Fibroblast of lung (primary cell): ENCODE data around the gene PLCH2. TPM values are rescaled to one million over a fixed set of nuclear protein-coding genes. Genes with fewer than 3 reads are reported as not detected.

ENCODE experiments used
- DNase-seq, 2 donors: peaks; one replicate each; pipeline versions ENCODE4 v3.0.0 to v3.0.0-alpha.2; 2010; ENCODE audit warnings: low read depth in 2 of 2
- H2AFZ ChIP-seq: 2 replicates; pipeline ENCODE4 v1.5.1; 2012; ENCODE audit warnings: low read length, control low read depth, inconsistent platforms
- H3K27ac ChIP-seq: 2 replicates; pipeline ENCODE4 v1.5.1; 2011; ENCODE audit warnings: low read length, control low read depth; ENCODE audit not compliant: insufficient read depth
- H3K27me3 ChIP-seq: 2 replicates; pipeline ENCODE4 v1.5.1; 2011; ENCODE audit warnings: mild to moderate bottlenecking, low read length; ENCODE audit not compliant: control insufficient read depth, insufficient read depth
- H3K36me3 ChIP-seq: 2 replicates; pipeline ENCODE4 v1.5.1; 2011; ENCODE audit warnings: low read length; ENCODE audit not compliant: control insufficient read depth, insufficient read depth
- H3K4me1 ChIP-seq: 2 replicates; pipeline ENCODE4 v1.5.1; 2011; ENCODE audit warnings: low read length; ENCODE audit not compliant: control insufficient read depth, insufficient read depth; ENCODE audit errors: extremely low read depth
- H3K4me2 ChIP-seq: 2 replicates; pipeline ENCODE4 v1.5.1; 2011; ENCODE audit warnings: low read length, control low read depth; ENCODE audit not compliant: insufficient read depth; ENCODE audit errors: extremely low read depth
- H3K4me3 ChIP-seq, 4 experiments: fragments of 200-600 bp in 1 of 4; sonication (generic) in 1 of 4; replicated peaks in 1 of 4; 2 replicates each; pipeline ENCODE4 v1.5.1; 2011 to 2016; ENCODE audit warnings: low read length in 4 of 4, low read depth in 3 of 4, mild to moderate bottlenecking in 3 of 4, control low read depth in 2 of 4, inconsistent platforms in 1 of 4, mixed read lengths in 1 of 4; ENCODE audit not compliant: insufficient read depth in 1 of 4; ENCODE audit errors: control extremely low read depth in 1 of 4
- H3K79me2 ChIP-seq: 2 replicates; pipeline ENCODE4 v1.5.1; 2012; ENCODE audit warnings: mild to moderate bottlenecking, low read length, inconsistent platforms; ENCODE audit not compliant: control insufficient read depth, insufficient read depth
- H3K9ac ChIP-seq: 2 replicates; pipeline ENCODE4 v1.5.1; 2011; ENCODE audit warnings: mild to moderate bottlenecking, low read length, control low read depth; ENCODE audit not compliant: insufficient read depth
- H3K9me3 ChIP-seq: 2 replicates; pipeline ENCODE4 v1.5.1; 2012; ENCODE audit warnings: low read depth, low read length; ENCODE audit not compliant: control insufficient read depth, insufficient read depth
- H4K20me1 ChIP-seq: 2 replicates; pipeline ENCODE4 v1.5.1; 2011; ENCODE audit warnings: low read length; ENCODE audit not compliant: control insufficient read depth, insufficient read depth; ENCODE audit errors: extremely low read depth
- CTCF ChIP-seq, 2 donors: IDR thresholded peaks in 1 of 2; conservative IDR thresholded peaks in 1 of 2; 1 replicate in 1 of 2; 2 replicates in 1 of 2; pipeline ENCODE4 v1.5.1; 2011 to 2012; ENCODE audit warnings: low read length in 2 of 2, control low read depth in 1 of 2, inconsistent platforms in 1 of 2, low read depth in 1 of 2, mild to moderate bottlenecking in 1 of 2
- EZH2 ChIP-seq: IDR thresholded peaks from 2 replicates; pipeline ENCODE4 v1.5.1; 2012; ENCODE audit warnings: low read length, control low read depth, mild to moderate bottlenecking; ENCODE audit errors: missing control alignments
- polyA plus RNA-seq, 2 donors: library from polyadenylated mRNA; depleted of rRNA in 1 of 2; stranded (reverse) in 1 of 2; unstranded in 1 of 2; fragments of >200 nt; gene quantifications; 2 replicates each; pipeline ENCODE4 v1.2.1, GENCODE V29; 2011 to 2012; ENCODE audit warnings: missing spikeins in 1 of 2
- total RNA-seq: library from RNA; depleted of rRNA; stranded (reverse); fragments of >200 nt; gene quantifications from 2 replicates; pipeline ENCODE4 v1.2.1, GENCODE V29; 2014

The PLCH2 gene
- total and polyA plus RNA-seq, 2 donors (not counting 1 experiment from before 2014, with no cell fraction given): 0.02 to 0.17 TPM

- no peak overlapping the region for H2AFZ ChIP-seq
- no peak overlapping the region for H3K9ac ChIP-seq
- no peak for DNase-seq
- H3K4me1 ChIP-seq: peaks cover 6% of the 10 kb centered on the region
- no peak overlapping the region for H3K4me2 ChIP-seq
- no peaks in the 10 kb centered on the region for H4K20me1 ChIP-seq
- H3K36me3 ChIP-seq: peaks cover 3% of the 10 kb centered on the region
- H3K4me3 ChIP-seq: no peak overlapping the region
- no peak for TF ChIP-seq EZH2
- no peak for TF ChIP-seq CTCF (conservative IDR thresholded peaks at IDR 0.05 in 1 of 2, IDR thresholded peaks at IDR 0.05 in 1 of 2; ENCODE audit: low read depth in 1 of 2, low read length in 2 of 2)
- H3K27me3 ChIP-seq: peaks cover 23% of the 10 kb centered on the region
- no peaks in the 10 kb centered on the region for H3K9me3 ChIP-seq
- H3K79me2 ChIP-seq: no peaks in the 10 kb centered on the region
- H3K27ac ChIP-seq: no peak overlapping the region
Measured at GRCh38 chr1:2505461-2505994, 29.4 kb downstream of the PLCH2 start.

GRCh38 chr1:2506007-2506860 is 30.1 kb downstream of the PLCH2 start:
- TF ChIP-seq CTCF (conservative IDR thresholded peaks at IDR 0.05 in 1 of 2, IDR thresholded peaks at IDR 0.05 in 1 of 2; ENCODE audit: low read depth in 1 of 2, low read length in 2 of 2): no peak
- no peak for TF ChIP-seq EZH2
- Histone ChIP-seq H3K79me2 (no peaks in the 10 kb centered on the region), H3K27ac (no peak overlapping the region), H3K4me2 (no peak overlapping the region), H3K36me3 (peaks cover 3% of the 10 kb centered on the region), H3K27me3 (peaks cover 23% of the 10 kb centered on the region), H3K9me3 (no peaks in the 10 kb centered on the region), H2AFZ (no peak overlapping the region), H3K4me3 (no peak overlapping the region), H4K20me1 (no peaks in the 10 kb centered on the region), H3K9ac (no peak overlapping the region), H3K4me1 (peaks cover 6% of the 10 kb centered on the region)
- no peak for DNase-seq

- H3K9ac ChIP-seq: no peak overlapping the region
- H3K27me3 ChIP-seq: peaks cover 23% of the 10 kb centered on the region
- no peaks in the 10 kb centered on the region for H3K79me2 ChIP-seq
- peaks cover 3% of the 10 kb centered on the region for H3K36me3 ChIP-seq
- H3K27ac ChIP-seq: no peak overlapping the region
- H3K9me3 ChIP-seq: no peaks in the 10 kb centered on the region
- no peaks in the 10 kb centered on the region for H4K20me1 ChIP-seq
- DNase-seq: peak in 1 of 2 donors; percentile 20
- no peak overlapping the region for H3K4me3 ChIP-seq
- H2AFZ ChIP-seq: no peak overlapping the region
- H3K4me1 ChIP-seq: peaks cover 6% of the 10 kb centered on the region
- no peak for TF ChIP-seq EZH2
- TF ChIP-seq CTCF (conservative IDR thresholded peaks at IDR 0.05 in 1 of 2, IDR thresholded peaks at IDR 0.05 in 1 of 2; ENCODE audit: low read depth in 1 of 2, low read length in 2 of 2): no peak
- no peak overlapping the region for H3K4me2 ChIP-seq
Measured at GRCh38 chr1:2506901-2507565, 30.9 kb downstream of the PLCH2 start.
